IPS-11a (cell line): ENCODE measurements around the gene PEX14.

ENCODE experiments used
- H3K4me3 ChIP-seq: one replicate; pipeline ENCODE4 v1.5.1; 2013; ENCODE audit warnings: low read depth, low read length, control low read depth

PEX14 gene

GRCh38 chr1:10586125-10586524, 111.4 kb downstream of the PEX14 start:
- H3K4me3 ChIP-seq, result no peak overlapping the region

DNA sequence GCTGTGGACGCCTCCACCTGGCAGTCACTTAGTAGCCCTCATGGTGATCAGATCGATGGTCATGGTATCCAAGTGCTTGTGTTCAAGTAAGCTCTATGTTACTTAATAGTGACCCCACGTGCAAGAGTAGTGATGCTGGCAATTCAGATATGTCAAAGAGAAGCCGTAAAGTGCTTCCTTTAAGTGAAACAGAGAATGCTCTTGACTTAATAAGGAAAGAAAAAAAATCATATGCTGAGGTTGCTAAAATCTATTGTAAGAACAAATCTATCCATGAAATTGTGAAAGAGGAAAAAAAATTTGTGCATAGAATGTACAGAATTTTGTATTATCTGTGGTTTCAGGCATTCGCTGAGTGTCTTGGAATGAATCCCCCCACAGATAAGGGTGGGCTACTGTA, 113.9 kb downstream of the PEX14 start:
- H3K4me3 ChIP-seq, result no peak overlapping the region

DNA sequence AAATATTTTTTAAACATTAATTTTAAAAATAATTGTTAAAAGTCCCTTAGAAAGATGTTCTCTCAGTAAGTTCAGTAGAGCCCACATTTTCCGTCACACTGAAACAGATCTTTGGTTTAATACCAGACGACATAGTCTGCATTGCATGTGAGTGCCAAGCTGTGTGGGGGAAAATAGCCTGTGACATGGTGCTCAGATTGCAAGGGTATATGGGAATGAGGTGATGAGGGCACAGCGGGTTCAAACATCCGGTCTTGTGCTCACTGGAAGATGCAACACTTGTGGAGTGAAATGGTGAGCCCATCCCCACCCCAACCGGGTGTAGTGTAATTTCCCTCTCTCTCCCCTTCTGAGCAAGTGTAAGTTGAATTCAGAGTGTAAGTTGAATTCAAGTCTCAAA, 114.3 kb downstream of the PEX14 start:
- H3K4me3 ChIP-seq, result no peak overlapping the region

DNA sequence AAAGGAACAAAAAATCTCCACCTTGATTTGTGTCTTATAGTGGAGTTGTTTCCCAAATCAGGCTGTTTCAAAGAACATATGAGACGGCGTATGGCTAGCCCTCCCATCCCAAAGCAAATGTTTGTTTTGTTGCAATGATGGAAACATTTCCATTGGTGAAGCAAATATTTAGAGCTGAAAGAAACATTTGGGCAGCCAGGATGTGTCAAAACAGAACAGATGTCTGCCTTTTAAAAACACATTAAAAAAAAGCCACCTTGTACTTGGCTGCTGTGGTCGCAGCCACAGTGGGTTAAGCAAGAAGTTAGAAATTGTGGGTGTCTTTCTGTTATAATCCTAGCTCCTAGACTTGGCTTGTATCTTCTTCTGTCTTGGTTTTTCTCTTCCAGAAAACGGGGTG, 116.3 kb downstream of the PEX14 start:
- no peak overlapping the region for H3K4me3 ChIP-seq

DNA sequence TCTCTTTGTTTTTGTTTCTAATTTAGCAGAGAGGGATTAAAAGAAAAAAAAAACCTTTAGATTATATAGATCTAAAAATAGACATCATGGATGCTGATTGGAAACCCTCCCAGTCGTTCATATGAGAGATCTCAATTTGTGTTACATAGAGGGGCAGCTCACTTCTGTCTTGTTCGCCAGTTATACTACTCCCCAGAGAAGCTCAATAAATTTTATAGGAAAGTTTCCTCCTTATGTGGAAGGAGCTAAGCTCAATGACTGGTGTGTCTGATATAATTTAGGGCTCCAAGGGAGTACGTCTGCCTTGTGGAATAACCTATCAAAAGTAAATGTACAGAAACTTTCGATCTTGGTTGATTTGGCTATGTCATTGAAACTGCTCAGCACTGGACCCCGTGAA, 117.6 kb downstream of the PEX14 start:
- H3K4me3 ChIP-seq, result no peak overlapping the region

- H3K4me3 ChIP-seq, result no peak overlapping the region
Measured at GRCh38 chr1:10593750-10594149, 119.0 kb downstream of the PEX14 start.

GRCh38 chr1:10594595-10595223, 120.0 kb downstream of the PEX14 start:
- H3K4me3 ChIP-seq, result no peak overlapping the region

DNA sequence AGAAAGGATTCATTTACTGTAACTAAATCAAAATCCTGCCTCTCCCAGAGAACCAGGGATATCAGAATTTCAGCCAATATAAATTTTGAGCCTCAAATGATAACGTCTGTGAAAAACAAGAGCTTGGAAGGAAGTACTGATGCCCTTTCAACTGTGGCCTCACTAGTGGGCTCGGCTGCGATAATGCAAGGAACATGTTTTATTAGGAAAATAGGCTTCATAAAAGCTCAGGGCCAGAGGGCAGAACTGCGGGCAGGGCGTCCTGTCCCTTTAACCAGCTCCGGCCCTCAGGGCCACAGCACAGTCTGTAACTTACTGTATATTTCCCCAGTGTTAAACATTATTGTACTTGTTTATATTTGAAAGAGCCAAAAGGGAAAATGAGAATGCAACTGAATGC, 122.0 kb downstream of the PEX14 start:
- H3K4me3 ChIP-seq, result no peak overlapping the region

DNA sequence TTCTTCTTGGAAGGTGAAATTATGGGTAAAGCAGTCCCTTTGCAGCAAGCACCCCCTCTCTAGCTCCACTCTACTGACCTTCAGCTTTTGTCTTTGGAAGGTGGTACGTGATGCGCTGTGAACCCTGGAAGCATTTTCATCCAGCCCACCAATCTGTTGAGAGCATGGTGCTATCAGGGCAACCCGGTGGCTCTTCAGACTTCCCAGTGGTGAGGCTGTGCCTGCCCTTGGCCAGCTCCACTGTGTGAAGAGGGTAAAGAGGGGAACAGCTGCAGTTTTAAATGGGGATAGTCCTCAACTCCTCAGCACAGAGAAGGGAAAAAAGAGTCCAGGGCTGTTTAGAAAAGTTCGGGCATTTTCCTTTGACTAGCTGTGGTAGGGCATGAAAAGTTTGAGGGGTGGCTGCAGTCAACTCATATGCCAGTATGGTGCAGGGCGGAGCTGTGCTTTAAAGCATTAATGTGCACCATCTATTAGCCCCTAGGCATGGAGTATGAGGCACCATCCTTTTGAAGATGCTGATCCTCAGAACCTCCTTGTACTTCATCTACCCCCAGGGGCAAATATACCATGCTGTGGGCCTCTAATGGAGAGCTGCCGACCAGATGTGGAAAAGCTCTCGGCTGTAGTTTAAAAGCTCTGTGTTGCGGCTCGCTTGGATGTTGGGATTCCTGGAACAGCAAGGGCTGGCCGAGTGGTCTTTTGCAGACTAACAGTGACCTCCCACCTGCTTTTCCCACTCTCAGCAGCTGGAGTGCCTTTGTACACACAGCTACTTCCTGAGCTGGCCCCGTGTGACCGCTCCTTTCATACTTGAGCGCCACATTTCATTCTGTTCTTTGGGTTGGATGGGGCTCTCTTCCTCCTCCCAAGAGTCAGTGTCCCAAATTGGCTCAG, 123.0 kb downstream of the PEX14 start:
- no peak overlapping the region for H3K4me3 ChIP-seq

GRCh38 chr1:10598389-10598702, 123.6 kb downstream of the PEX14 start:
- H3K4me3 ChIP-seq, result no peak overlapping the region

DNA sequence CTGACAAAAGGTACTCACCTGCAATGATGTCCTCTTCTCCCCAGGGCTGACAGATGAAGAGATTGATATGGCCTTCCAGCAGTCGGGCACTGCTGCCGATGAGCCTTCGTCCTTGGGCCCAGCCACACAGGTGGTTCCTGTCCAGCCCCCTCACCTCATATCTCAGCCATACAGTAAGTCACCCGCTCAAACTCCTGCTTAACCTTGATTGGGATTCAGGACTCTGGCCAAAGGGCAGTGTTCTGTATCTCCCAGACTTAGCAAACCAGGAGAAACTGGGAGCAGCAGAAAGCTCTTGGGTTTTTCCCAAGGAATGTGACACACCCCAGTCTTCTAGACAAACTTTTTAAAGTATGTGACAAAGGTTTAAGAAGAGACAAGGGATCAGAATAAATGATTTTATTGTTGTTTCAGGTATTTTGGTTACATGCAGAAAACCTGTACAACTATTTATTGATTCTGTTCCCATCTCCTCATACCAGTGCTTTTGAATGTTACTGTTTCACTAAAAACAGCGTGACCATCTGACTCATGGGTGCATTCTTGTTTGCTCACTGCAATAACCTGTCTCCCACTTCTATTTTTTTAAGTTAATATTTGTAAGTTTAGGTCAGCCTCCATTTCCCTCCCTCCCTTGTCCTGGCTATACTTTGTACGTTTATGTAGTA, 124.6 kb downstream of the PEX14 start:
- H3K4me3 ChIP-seq, result no peak overlapping the region

DNA sequence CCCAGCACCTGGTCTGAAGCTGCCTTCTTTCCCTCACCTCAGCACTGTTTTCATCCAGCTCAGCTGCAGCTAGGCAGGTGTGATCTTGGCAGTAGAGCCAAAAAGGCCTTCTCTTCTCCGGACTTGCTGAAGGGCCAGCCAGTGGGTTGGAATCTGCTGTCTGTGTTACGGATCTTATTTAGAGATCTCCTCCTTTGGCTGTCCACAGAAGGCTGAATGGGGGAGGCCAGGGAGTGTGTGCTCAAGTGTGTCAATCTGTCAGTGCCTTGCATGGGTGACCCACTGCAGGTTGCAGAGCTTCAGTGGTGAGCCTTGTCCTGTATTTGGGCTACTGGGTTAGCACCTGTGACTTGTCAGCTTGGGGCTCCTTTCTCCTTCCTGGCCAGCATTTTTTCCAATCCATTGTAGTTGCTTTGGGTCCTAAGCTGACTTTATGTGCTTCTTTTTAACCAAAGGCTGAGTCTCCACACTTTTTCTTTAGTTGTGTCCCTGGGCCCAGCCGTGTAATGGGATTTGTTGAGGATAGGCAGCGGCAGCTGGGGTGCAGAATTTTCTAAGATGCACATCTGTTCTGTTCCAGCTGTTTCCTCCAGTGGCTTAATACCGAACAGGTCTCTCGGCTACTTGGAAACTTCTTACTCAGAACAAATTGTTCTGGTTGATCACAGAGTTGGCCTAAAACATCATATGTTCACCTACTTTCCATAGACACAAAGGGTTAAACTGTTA, 126.8 kb downstream of the PEX14 start:
- no peak overlapping the region for H3K4me3 ChIP-seq

DNA sequence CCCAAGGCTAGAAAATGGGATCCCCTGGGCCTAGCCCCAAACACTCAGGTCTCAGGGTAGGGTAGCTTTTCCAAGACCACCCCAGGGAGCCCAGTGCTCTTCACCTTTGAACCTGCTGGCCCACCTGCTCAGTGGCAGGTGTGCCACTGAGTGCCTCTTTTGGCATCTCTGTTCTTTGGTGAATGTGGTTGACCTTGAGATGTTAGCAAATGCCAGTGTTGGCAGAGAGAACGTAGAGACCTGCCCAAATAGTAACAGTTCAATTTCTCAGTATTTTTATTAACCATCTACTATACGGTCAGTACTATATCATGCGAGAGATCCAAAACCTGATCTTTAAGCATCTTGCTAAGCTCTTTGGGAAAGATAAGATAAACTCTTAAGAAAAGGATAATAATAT, 128.2 kb downstream of the PEX14 start:
- H3K4me3 ChIP-seq, result no peak overlapping the region

GRCh38 chr1:10604966-10605365, 130.2 kb downstream of the PEX14 start:
- no peak overlapping the region for H3K4me3 ChIP-seq

DNA sequence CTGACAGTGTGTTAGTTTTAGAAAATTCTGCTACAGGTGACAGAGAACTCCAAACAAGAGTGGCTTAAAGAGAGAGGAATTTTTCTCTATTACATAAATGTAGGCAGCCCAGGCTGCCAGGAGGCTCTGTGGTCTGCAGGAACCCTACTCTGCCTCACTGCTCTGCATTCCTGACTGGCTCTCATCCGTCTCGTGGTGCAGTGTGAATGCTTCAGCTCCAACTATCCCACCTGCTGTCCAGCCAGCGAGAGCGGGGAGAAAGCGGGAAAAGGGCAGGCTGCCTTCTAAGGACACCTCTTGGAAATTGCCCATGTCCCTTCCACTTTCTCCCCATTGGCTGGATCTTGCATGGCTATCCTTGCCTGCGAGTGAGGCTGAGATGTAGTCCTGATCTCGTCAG, 131.3 kb downstream of the PEX14 start:
- no peak overlapping the region for H3K4me3 ChIP-seq

DNA sequence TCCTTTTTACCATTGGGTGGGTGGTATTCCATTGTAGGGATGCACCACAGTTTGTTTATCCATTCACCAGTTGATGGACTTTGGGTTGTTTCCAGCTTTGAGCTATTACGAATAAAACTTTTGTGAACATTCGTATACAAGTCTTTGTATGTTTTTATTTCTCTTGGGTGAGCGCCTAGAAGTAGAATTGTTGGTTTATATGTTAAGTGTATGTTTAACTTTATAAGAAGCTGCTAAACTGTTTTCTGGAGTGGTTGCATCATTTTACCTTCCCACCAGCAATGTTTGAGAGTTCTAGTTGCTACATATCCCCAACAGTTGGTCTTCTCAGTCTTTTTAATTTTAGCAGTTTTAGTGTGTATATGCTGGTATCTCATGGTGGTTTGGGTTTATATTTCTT, 132.5 kb downstream of the PEX14 start:
- H3K4me3 ChIP-seq, result no peak overlapping the region

DNA sequence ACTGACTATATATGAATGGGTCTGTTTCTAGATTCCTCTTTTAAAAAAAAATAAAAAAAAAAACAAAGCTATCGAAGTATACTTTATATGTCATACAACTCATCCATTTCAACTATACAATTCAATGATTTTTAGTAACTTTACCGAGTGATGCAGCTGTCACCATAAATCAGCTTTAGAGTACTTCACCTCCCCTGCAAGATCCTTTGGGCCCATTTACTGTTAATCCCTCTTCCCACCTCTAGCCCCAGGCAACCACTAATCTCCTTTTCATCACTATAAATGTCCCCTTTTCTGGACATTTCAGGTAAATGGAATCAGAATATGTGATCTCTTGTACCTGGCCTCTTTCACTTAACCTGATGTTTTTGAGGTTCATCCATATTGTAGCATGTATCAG, 133.9 kb downstream of the PEX14 start:
- no peak overlapping the region for H3K4me3 ChIP-seq

DNA sequence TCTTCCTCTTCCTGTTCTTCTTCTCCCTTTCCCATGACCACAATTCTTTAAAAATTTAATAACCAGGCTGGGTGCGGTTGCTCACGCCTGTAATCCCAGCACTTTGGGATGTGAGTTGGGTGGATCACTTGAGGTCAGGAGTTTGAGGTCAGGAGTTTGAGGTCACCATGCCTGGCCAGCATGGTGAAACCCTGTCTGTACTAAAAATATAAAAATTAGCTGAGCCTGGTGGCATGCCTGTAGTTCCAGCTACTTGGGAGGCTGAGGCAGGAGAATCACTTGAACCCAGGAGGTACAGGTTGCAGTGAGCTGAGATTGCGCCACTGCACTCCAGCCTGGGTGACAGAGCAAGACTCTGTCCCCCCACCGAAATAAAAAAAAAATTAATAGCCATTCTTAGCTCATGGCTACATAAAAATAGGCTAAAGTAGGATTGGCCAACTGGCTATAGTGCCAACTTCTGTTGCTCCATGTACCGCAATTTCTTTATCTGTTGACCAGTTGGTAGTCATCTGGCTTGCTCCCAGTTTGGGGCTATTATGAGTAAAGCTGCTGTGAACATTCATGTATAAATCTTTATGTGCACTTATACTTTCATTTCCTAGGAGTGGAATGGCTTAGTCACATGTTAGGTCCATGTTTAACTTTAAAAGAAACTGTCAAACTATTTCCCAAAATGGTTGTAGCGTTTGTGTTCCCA, 136.3 kb downstream of the PEX14 start:
- H3K4me3 ChIP-seq, result no peak overlapping the region

- no peak overlapping the region for H3K4me3 ChIP-seq
Measured at GRCh38 chr1:10612436-10613160, 137.8 kb downstream of the PEX14 start.

GRCh38 chr1:10613340-10613739, 138.6 kb downstream of the PEX14 start:
- H3K4me3 ChIP-seq, result no peak overlapping the region
